Measurements from ENCODE around the gene GPR142. TPM values are rescaled to one million over a fixed set of nuclear protein-coding genes. Genes with fewer than 3 reads are reported as not detected.

The GPR142 gene
- total and polyA plus RNA-seq, 2 of the 13 experiments (the other 11 are each of a cell fraction or from before 2014, with no cell fraction given): not detected

DNA sequence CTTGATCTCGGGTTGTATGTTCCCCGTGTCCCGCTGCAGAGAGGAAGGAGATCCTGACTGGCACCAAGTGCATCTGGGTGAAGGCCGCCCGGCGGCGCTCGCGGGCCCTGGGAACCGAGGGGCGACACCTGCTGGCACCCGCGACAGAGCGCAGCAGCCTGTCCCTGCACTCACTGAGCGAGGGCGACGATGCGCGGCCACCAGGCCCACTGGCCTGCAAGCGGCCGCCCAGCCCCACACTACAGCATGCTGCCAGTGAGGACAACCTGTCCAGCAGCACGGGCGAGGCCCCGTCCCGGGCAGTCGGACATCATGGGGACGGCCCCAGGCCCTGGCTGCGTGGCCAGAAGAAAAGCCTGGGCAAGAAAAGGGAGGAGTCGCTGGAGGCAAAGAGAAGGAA, 13.2 kb upstream of the GPR142 start (continued):
- TF ChIP-seq DMTF1 (CRISPR knock-in tag; IDR thresholded peaks at IDR 0.05) (no peak), ZFX (CRISPR knock-in tag; IDR thresholded peaks at IDR 0.05; ENCODE audit: low read depth) (peak; percentile 52; the same call in 1 of the 2 replicates), ZNF180 (CRISPR knock-in tag; IDR thresholded peaks at IDR 0.05; ENCODE audit: borderline replicate concordance, low read depth) (no peak), KAT8 (CRISPR knock-in tag; IDR thresholded peaks at IDR 0.05) (0 out of 2 replicates have a peak, but pooled peaks have one; percentile 45), ZNF572 (CRISPR knock-in tag; IDR thresholded peaks at IDR 0.05) (no peak), CCDC6 (CRISPR knock-in tag; IDR thresholded peaks at IDR 0.05) (no peak), GPN1 (CRISPR knock-in tag; IDR thresholded peaks at IDR 0.05; ENCODE audit: borderline replicate concordance) (0 out of 2 replicates have a peak, but pooled peaks have one; percentile 25), THRA (CRISPR knock-in tag; IDR thresholded peaks at IDR 0.05; ENCODE audit: borderline replicate concordance) (0 out of 2 replicates have a peak, but pooled peaks have one; percentile 26), SOX6 (IDR thresholded peaks at IDR 0.05) (no peak), SOX6 (CRISPR knock-in tag; IDR thresholded peaks at IDR 0.05) (no peak), PHF8 (CRISPR knock-in tag; IDR thresholded peaks at IDR 0.05) (0 out of 2 replicates have a peak, but pooled peaks have one; percentile 21)
- TF ChIP-seq, protein P1, sequence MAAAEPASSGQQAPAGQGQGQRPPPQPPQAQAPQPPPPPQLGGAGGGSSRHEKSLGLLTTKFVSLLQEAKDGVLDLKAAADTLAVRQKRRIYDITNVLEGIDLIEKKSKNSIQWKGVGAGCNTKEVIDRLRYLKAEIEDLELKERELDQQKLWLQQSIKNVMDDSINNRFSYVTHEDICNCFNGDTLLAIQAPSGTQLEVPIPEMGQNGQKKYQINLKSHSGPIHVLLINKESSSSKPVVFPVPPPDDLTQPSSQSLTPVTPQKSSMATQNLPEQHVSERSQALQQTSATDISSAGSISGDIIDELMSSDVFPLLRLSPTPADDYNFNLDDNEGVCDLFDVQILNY (CRISPR knock-in tag; conservative IDR thresholded peaks at IDR 0.05): 0 out of 2 replicates have a peak, but pooled peaks have one; percentile 19
- TF ChIP-seq, protein P2, sequence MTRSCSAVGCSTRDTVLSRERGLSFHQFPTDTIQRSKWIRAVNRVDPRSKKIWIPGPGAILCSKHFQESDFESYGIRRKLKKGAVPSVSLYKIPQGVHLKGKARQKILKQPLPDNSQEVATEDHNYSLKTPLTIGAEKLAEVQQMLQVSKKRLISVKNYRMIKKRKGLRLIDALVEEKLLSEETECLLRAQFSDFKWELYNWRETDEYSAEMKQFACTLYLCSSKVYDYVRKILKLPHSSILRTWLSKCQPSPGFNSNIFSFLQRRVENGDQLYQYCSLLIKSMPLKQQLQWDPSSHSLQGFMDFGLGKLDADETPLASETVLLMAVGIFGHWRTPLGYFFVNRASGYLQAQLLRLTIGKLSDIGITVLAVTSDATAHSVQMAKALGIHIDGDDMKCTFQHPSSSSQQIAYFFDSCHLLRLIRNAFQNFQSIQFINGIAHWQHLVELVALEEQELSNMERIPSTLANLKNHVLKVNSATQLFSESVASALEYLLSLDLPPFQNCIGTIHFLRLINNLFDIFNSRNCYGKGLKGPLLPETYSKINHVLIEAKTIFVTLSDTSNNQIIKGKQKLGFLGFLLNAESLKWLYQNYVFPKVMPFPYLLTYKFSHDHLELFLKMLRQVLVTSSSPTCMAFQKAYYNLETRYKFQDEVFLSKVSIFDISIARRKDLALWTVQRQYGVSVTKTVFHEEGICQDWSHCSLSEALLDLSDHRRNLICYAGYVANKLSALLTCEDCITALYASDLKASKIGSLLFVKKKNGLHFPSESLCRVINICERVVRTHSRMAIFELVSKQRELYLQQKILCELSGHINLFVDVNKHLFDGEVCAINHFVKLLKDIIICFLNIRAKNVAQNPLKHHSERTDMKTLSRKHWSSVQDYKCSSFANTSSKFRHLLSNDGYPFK (CRISPR knock-in tag; IDR thresholded peaks at IDR 0.05; ENCODE audit: borderline replicate concordance): no peak

Measured in HepG2 (cell line).